Prostate gland (tissue), 2 donors: ENCODE results near the gene HP.

ENCODE experiments used
- POLR2A ChIP-seq: fragments of 450-650 bp; IDR thresholded peaks from one replicate; pipeline ENCODE4 v1.6.1; 2016; ENCODE audit warnings: antibody characterized with exemption, mild to moderate bottlenecking
- TF ChIP-seq, protein P1 (sequence below), 4 experiments: fragments of 200-600 bp in 2 of 4; fragments of 450-650 bp in 2 of 4; sonication (generic) in 2 of 4; IDR thresholded peaks; 1 replicate in 3 of 4; 2 replicates in 1 of 4; pipeline ENCODE4 v1.5.1; 2016 to 2019; ENCODE audit warnings: antibody characterized with exemption in 4 of 4, mild to moderate bottlenecking in 2 of 4, moderate library complexity in 2 of 4

DNA sequence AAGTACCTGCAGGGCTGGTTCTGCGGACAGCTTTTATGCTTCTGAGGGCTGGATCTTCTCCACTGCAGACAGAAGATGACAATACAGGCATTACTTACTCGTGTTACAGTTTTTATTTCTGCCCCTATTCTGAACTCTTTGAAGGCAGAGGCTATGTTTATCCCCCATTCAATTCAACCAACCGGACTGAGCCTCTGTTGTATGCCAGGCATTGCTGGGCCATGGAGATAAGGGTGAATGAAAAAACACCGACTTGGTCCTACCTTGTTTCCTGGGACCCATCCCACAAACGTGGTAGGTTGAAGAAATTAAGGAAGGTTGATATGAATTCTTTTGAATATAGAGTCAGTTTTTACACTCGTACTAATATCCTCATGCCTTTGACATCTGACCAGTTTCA is 10.0 kb upstream of the HP start:
- TF ChIP-seq, protein P1, sequence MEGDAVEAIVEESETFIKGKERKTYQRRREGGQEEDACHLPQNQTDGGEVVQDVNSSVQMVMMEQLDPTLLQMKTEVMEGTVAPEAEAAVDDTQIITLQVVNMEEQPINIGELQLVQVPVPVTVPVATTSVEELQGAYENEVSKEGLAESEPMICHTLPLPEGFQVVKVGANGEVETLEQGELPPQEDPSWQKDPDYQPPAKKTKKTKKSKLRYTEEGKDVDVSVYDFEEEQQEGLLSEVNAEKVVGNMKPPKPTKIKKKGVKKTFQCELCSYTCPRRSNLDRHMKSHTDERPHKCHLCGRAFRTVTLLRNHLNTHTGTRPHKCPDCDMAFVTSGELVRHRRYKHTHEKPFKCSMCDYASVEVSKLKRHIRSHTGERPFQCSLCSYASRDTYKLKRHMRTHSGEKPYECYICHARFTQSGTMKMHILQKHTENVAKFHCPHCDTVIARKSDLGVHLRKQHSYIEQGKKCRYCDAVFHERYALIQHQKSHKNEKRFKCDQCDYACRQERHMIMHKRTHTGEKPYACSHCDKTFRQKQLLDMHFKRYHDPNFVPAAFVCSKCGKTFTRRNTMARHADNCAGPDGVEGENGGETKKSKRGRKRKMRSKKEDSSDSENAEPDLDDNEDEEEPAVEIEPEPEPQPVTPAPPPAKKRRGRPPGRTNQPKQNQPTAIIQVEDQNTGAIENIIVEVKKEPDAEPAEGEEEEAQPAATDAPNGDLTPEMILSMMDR (IDR thresholded peaks at IDR 0.05), result no peak
- no peak for TF ChIP-seq POLR2A
